Stomach (tissue), 4 donors: ENCODE results near the gene GATB.

Experiments
- EP300 ChIP-seq: sonication (generic); formaldehyde crosslinking; IDR thresholded peaks from one replicate; pipeline ENCODE4 v1.6.1; 2017; ENCODE audit warnings: antibody characterized with exemption
- POLR2A ChIP-seq, 4 donors: fragments of 450-650 bp; IDR thresholded peaks; one replicate each; pipeline ENCODE4 v1.6.1; 2016; ENCODE audit warnings: antibody characterized with exemption in 4 of 4, control low read depth in 2 of 4, mild to moderate bottlenecking in 1 of 4, moderate library complexity in 1 of 4
- POLR2AphosphoS5 ChIP-seq, 3 donors: sonication (generic); formaldehyde crosslinking; IDR thresholded peaks; one replicate each; pipeline ENCODE4 v1.6.1; 2016; ENCODE audit warnings: antibody characterized with exemption in 3 of 3
- TF ChIP-seq, protein P1 (sequence below), 7 experiments: fragments of 450-650 bp in 4 of 7; fragments of 200-600 bp in 3 of 7; sonication (generic) in 3 of 7; IDR thresholded peaks; one replicate each; pipeline ENCODE4 v1.5.1; 2016 to 2019; ENCODE audit warnings: antibody characterized with exemption in 7 of 7, control low read depth in 2 of 7, mild to moderate bottlenecking in 1 of 7

DNA sequence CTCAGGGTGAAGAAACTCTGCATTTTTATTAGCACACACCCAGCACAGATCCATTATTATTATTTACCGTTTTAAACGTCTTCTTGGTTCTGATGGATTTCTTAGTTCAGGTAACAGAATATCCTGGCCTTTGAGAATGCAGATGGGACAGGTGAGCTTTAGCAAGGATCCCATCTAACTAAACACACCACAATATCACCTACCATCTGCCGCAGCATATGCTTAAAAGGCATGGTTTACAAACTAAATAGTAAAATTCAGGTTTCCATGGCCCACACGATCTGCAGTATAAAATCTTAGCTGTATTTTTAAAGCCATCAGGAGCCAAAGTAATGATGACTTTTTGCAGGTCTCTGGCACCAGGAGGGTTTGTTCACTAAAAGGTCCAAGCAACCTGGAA is 31.7 kb upstream of the GATB start:
- TF ChIP-seq, protein P1, sequence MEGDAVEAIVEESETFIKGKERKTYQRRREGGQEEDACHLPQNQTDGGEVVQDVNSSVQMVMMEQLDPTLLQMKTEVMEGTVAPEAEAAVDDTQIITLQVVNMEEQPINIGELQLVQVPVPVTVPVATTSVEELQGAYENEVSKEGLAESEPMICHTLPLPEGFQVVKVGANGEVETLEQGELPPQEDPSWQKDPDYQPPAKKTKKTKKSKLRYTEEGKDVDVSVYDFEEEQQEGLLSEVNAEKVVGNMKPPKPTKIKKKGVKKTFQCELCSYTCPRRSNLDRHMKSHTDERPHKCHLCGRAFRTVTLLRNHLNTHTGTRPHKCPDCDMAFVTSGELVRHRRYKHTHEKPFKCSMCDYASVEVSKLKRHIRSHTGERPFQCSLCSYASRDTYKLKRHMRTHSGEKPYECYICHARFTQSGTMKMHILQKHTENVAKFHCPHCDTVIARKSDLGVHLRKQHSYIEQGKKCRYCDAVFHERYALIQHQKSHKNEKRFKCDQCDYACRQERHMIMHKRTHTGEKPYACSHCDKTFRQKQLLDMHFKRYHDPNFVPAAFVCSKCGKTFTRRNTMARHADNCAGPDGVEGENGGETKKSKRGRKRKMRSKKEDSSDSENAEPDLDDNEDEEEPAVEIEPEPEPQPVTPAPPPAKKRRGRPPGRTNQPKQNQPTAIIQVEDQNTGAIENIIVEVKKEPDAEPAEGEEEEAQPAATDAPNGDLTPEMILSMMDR (IDR thresholded peaks at IDR 0.05): no peak
- no peak for TF ChIP-seq POLR2AphosphoS5 (IDR thresholded peaks at IDR 0.05)
- TF ChIP-seq EP300: no peak
- no peak for TF ChIP-seq POLR2A (IDR thresholded peaks at IDR 0.05)
